ENCODE measurements around the gene PRPH.
"Not testable (repeated sequence)": the region's sequence is repeated elsewhere in the genome, so short reads cannot be mapped to it uniquely, and the experiment has no call there.

Gene PRPH

GRCh38 chr12:49261721-49262120 lies 33.2 kb upstream of the PRPH start:
- no peak for DNase-seq
- H3K27me3 ChIP-seq (replicated peaks; ENCODE audit: control insufficient read depth, insufficient read depth, low read length, poor library complexity, severe bottlenecking) = no peaks in the 10 kb centered on the region
- H3K4me1 ChIP-seq (ENCODE audit: control insufficient read depth, insufficient read depth, low read length, poor library complexity, severe bottlenecking) = peaks cover 15% of the 10 kb centered on the region
- H3K4me3 ChIP-seq (ENCODE audit: insufficient read depth, low read depth, low read length, poor library complexity, severe bottlenecking) = no peak overlapping the region
- H3K27ac ChIP-seq (ENCODE audit: insufficient read depth, low read length, poor library complexity, severe bottlenecking) = no peak overlapping the region
- H3K36me3 ChIP-seq (ENCODE audit: control insufficient read depth, insufficient read depth, low read length) = no peaks in the 10 kb centered on the region
- H3K9me3 ChIP-seq (ENCODE audit: control insufficient read depth, low read length) = no peaks in the 10 kb centered on the region

GRCh38 chr12:49263400-49263763 lies 31.6 kb upstream of the PRPH start:
- Histone ChIP-seq H3K9me3 (ENCODE audit: control insufficient read depth, low read length) (no peaks in the 10 kb centered on the region), H3K27ac (ENCODE audit: insufficient read depth, low read length, poor library complexity, severe bottlenecking) (no peak overlapping the region), H3K27me3 (replicated peaks; ENCODE audit: control insufficient read depth, insufficient read depth, low read length, poor library complexity, severe bottlenecking) (no peaks in the 10 kb centered on the region), H3K36me3 (ENCODE audit: control insufficient read depth, insufficient read depth, low read length) (no peaks in the 10 kb centered on the region), H3K4me3 (ENCODE audit: insufficient read depth, low read depth, low read length, poor library complexity, severe bottlenecking) (no peak overlapping the region), H3K4me1 (ENCODE audit: control insufficient read depth, insufficient read depth, low read length, poor library complexity, severe bottlenecking) (peaks cover 17% of the 10 kb centered on the region)
- DNase-seq = no peak

GRCh38 chr12:49264466-49264872 lies 30.5 kb upstream of the PRPH start:
- H3K4me3 ChIP-seq (ENCODE audit: insufficient read depth, low read depth, low read length, poor library complexity, severe bottlenecking) = peak overlapping the region; percentile 83
- peak; percentile 9 to 35 (median 30) for DNase-seq
- no peaks in the 10 kb centered on the region for H3K9me3 ChIP-seq (ENCODE audit: control insufficient read depth, low read length)
- no peaks in the 10 kb centered on the region for H3K27me3 ChIP-seq (replicated peaks; ENCODE audit: control insufficient read depth, insufficient read depth, low read length, poor library complexity, severe bottlenecking)
- peaks cover 17% of the 10 kb centered on the region for H3K4me1 ChIP-seq (ENCODE audit: control insufficient read depth, insufficient read depth, low read length, poor library complexity, severe bottlenecking)
- H3K27ac ChIP-seq (ENCODE audit: insufficient read depth, low read length, poor library complexity, severe bottlenecking) = peak overlapping the region; percentile 71
- no peaks in the 10 kb centered on the region for H3K36me3 ChIP-seq (ENCODE audit: control insufficient read depth, insufficient read depth, low read length)

GRCh38 chr12:49264873-49265792 lies 29.8 kb upstream of the PRPH start, which contains the start of gene TUBA1C:
Gene TUBA1C (plus strand): TSS chr12:49265082. CDS start chr12:49265182, 100 bp downstream.
- H3K27me3 ChIP-seq (replicated peaks; ENCODE audit: control insufficient read depth, insufficient read depth, low read length, poor library complexity, severe bottlenecking) = no peaks in the 10 kb centered on the region
- peaks cover 17% of the 10 kb centered on the region for H3K4me1 ChIP-seq (ENCODE audit: control insufficient read depth, insufficient read depth, low read length, poor library complexity, severe bottlenecking)
- peaks cover 6% of the 10 kb centered on the region for H3K36me3 ChIP-seq (ENCODE audit: control insufficient read depth, insufficient read depth, low read length)
- H3K27ac ChIP-seq (ENCODE audit: insufficient read depth, low read length, poor library complexity, severe bottlenecking) = peak within 1 kb of the TSS; percentile 71
- peak; percentile 74 to 79 (median 78) for DNase-seq
- peak within 1 kb of the TSS; percentile 83 for H3K4me3 ChIP-seq (ENCODE audit: insufficient read depth, low read depth, low read length, poor library complexity, severe bottlenecking)
- H3K9me3 ChIP-seq (ENCODE audit: control insufficient read depth, low read length) = no peaks in the 10 kb centered on the region

GRCh38 chr12:49269191-49269590 lies 25.8 kb upstream of the PRPH start:
- Histone ChIP-seq H3K4me1 (ENCODE audit: control insufficient read depth, insufficient read depth, low read length, poor library complexity, severe bottlenecking) (peaks cover 16% of the 10 kb centered on the region), H3K36me3 (ENCODE audit: control insufficient read depth, insufficient read depth, low read length) (peaks cover 34% of the 10 kb centered on the region)
- not testable (repeated sequence) for H3K27me3 ChIP-seq (replicated peaks; ENCODE audit: control insufficient read depth, insufficient read depth, low read length, poor library complexity, severe bottlenecking); H3K9me3 ChIP-seq (ENCODE audit: control insufficient read depth, low read length); H3K4me3 ChIP-seq (ENCODE audit: insufficient read depth, low read depth, low read length, poor library complexity, severe bottlenecking); H3K27ac ChIP-seq (ENCODE audit: insufficient read depth, low read length, poor library complexity, severe bottlenecking); DNase-seq

- Histone ChIP-seq H3K27ac (ENCODE audit: insufficient read depth, low read length, poor library complexity, severe bottlenecking) (no peak overlapping the region), H3K9me3 (ENCODE audit: control insufficient read depth, low read length) (no peaks in the 10 kb centered on the region), H3K4me3 (ENCODE audit: insufficient read depth, low read depth, low read length, poor library complexity, severe bottlenecking) (no peak overlapping the region), H3K36me3 (ENCODE audit: control insufficient read depth, insufficient read depth, low read length) (peaks cover 34% of the 10 kb centered on the region), H3K4me1 (ENCODE audit: control insufficient read depth, insufficient read depth, low read length, poor library complexity, severe bottlenecking) (no peaks in the 10 kb centered on the region), H3K27me3 (replicated peaks; ENCODE audit: control insufficient read depth, insufficient read depth, low read length, poor library complexity, severe bottlenecking) (no peaks in the 10 kb centered on the region)
- no peak for DNase-seq
Measured at GRCh38 chr12:49272790-49273725, 21.9 kb upstream of the PRPH start.

GRCh38 chr12:49273726-49274395 lies 21.1 kb upstream of the PRPH start:
- H3K4me1 ChIP-seq (ENCODE audit: control insufficient read depth, insufficient read depth, low read length, poor library complexity, severe bottlenecking) = no peaks in the 10 kb centered on the region
- H3K27ac ChIP-seq (ENCODE audit: insufficient read depth, low read length, poor library complexity, severe bottlenecking) = no peak overlapping the region
- no peak overlapping the region for H3K4me3 ChIP-seq (ENCODE audit: insufficient read depth, low read depth, low read length, poor library complexity, severe bottlenecking)
- H3K9me3 ChIP-seq (ENCODE audit: control insufficient read depth, low read length) = no peaks in the 10 kb centered on the region
- no peaks in the 10 kb centered on the region for H3K27me3 ChIP-seq (replicated peaks; ENCODE audit: control insufficient read depth, insufficient read depth, low read length, poor library complexity, severe bottlenecking)
- DNase-seq = no peak
- peaks cover 34% of the 10 kb centered on the region for H3K36me3 ChIP-seq (ENCODE audit: control insufficient read depth, insufficient read depth, low read length)

- H3K4me1 ChIP-seq (ENCODE audit: control insufficient read depth, insufficient read depth, low read length, poor library complexity, severe bottlenecking) = no peaks in the 10 kb centered on the region
- H3K27me3 ChIP-seq (replicated peaks; ENCODE audit: control insufficient read depth, insufficient read depth, low read length, poor library complexity, severe bottlenecking) = no peaks in the 10 kb centered on the region
- H3K9me3 ChIP-seq (ENCODE audit: control insufficient read depth, low read length) = no peaks in the 10 kb centered on the region
- no peak overlapping the region for H3K4me3 ChIP-seq (ENCODE audit: insufficient read depth, low read depth, low read length, poor library complexity, severe bottlenecking)
- DNase-seq = no peak
- no peak overlapping the region for H3K27ac ChIP-seq (ENCODE audit: insufficient read depth, low read length, poor library complexity, severe bottlenecking)
- peaks cover 34% of the 10 kb centered on the region for H3K36me3 ChIP-seq (ENCODE audit: control insufficient read depth, insufficient read depth, low read length)
Measured at GRCh38 chr12:49274396-49275069, 20.4 kb upstream of the PRPH start.
